ENCODE data around the gene MYO15B.

DNA sequence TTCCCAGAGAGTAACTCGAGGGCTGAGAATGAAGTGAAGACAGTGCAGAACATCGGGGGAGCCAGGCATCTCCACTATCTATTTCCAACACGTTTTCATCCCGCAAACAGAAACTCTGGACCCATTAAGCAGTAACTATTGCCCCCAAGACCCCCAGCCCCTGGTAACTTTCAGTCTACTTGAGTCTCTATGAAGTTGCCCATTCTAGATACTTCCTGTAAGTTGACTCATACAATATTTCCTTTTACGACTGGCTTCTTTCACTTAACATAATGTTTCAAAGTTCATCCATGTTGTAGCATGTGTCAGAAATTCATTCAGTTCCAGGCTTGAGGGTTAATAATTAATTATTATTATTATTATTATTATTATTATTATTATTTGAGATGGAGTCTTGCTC lies 19.5 kb downstream of the MYO15B start:
- TF ChIP-seq, protein P1, sequence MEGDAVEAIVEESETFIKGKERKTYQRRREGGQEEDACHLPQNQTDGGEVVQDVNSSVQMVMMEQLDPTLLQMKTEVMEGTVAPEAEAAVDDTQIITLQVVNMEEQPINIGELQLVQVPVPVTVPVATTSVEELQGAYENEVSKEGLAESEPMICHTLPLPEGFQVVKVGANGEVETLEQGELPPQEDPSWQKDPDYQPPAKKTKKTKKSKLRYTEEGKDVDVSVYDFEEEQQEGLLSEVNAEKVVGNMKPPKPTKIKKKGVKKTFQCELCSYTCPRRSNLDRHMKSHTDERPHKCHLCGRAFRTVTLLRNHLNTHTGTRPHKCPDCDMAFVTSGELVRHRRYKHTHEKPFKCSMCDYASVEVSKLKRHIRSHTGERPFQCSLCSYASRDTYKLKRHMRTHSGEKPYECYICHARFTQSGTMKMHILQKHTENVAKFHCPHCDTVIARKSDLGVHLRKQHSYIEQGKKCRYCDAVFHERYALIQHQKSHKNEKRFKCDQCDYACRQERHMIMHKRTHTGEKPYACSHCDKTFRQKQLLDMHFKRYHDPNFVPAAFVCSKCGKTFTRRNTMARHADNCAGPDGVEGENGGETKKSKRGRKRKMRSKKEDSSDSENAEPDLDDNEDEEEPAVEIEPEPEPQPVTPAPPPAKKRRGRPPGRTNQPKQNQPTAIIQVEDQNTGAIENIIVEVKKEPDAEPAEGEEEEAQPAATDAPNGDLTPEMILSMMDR (IDR thresholded peaks at IDR 0.05; ENCODE audit: low read length) = no peak
- TF ChIP-seq EZH2phosphoT487 (IDR thresholded peaks at IDR 0.05; ENCODE audit: low read length) = no peak

Measured in MM.1S (cell line).